Upper lobe of left lung (tissue), 4 donors: ENCODE data around the gene ARHGAP8.

Source experiments
- POLR2A ChIP-seq, 4 donors: fragments of 450-650 bp; IDR thresholded peaks; one replicate each; pipeline ENCODE4 v1.5.1; 2016 to 2017; ENCODE audit warnings: antibody characterized with exemption in 4 of 4, mild to moderate bottlenecking in 2 of 4
- POLR2AphosphoS5 ChIP-seq, 2 donors: sonication (generic); formaldehyde crosslinking; IDR thresholded peaks; one replicate each; pipeline ENCODE4 v1.5.1; 2017; ENCODE audit warnings: antibody characterized with exemption in 2 of 2
- TF ChIP-seq, protein P1 (sequence below), 6 experiments: fragments of 450-650 bp in 4 of 6; fragments of 200-600 bp in 2 of 6; sonication (generic) in 2 of 6; IDR thresholded peaks; one replicate each; pipeline ENCODE4 v1.5.1; 2016 to 2019; ENCODE audit warnings: antibody characterized with exemption in 6 of 6

DNA sequence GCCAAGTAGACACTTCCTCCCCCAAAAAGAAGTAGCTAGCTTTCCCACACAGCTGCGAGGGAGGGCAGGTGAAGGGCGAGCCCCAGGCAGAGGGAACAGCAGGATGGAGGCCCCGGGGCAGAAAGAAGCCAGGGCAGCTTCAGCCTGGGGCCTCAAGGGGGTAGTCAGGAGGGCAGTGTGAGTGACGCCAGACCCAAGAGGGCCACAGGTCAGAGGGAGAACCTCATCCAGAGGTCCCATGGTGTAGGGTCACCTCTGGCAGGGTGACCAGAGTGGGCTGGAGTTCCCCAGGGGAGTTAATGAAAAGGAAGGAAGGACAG is 41.2 kb upstream of the ARHGAP8 start:
- TF ChIP-seq POLR2A (IDR thresholded peaks at IDR 0.05) (no peak), POLR2AphosphoS5 (IDR thresholded peaks at IDR 0.05) (no peak)
- TF ChIP-seq, protein P1, sequence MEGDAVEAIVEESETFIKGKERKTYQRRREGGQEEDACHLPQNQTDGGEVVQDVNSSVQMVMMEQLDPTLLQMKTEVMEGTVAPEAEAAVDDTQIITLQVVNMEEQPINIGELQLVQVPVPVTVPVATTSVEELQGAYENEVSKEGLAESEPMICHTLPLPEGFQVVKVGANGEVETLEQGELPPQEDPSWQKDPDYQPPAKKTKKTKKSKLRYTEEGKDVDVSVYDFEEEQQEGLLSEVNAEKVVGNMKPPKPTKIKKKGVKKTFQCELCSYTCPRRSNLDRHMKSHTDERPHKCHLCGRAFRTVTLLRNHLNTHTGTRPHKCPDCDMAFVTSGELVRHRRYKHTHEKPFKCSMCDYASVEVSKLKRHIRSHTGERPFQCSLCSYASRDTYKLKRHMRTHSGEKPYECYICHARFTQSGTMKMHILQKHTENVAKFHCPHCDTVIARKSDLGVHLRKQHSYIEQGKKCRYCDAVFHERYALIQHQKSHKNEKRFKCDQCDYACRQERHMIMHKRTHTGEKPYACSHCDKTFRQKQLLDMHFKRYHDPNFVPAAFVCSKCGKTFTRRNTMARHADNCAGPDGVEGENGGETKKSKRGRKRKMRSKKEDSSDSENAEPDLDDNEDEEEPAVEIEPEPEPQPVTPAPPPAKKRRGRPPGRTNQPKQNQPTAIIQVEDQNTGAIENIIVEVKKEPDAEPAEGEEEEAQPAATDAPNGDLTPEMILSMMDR (IDR thresholded peaks at IDR 0.05), result no peak
